Neural crest cell (in vitro differentiated cells): ENCODE results near the gene DNAH10. TPM values are rescaled to one million over a fixed set of nuclear protein-coding genes. Genes with fewer than 3 reads are reported as not detected.

ENCODE experiments used
- DNase-seq: peaks from one replicate; pipeline ENCODE4 v3.0.0; 2021; ENCODE audit warnings: low read depth, mixed read lengths, low spot score
- H3K27ac Mint-ChIP-seq: one replicate; pipeline ENCODE4 v1.8.0; 2021; ENCODE audit warnings: mild to moderate bottlenecking, mixed read lengths; ENCODE audit not compliant: unreplicated experiment
- H3K27me3 Mint-ChIP-seq: 2 replicates; pipeline ENCODE4 v1.8.0; 2021; ENCODE audit warnings: low read depth, mild to moderate bottlenecking, mixed read lengths
- H3K36me3 Mint-ChIP-seq: 2 replicates; pipeline ENCODE4 v1.8.0; 2021; ENCODE audit warnings: low read depth, mild to moderate bottlenecking, mixed read lengths
- H3K4me1 Mint-ChIP-seq: 2 replicates; pipeline ENCODE4 v1.8.0; 2021; ENCODE audit warnings: mixed read lengths
- H3K4me3 Mint-ChIP-seq: one replicate; pipeline ENCODE4 v1.8.0; 2021; ENCODE audit warnings: mild to moderate bottlenecking, mixed read lengths
- H3K9me3 Mint-ChIP-seq: 2 replicates; pipeline ENCODE4 v1.8.0; 2021; ENCODE audit warnings: mixed read lengths
- total RNA-seq: library from RNA; stranded (reverse); gene quantifications from 2 replicates; pipeline ENCODE4 v1.2.1, GENCODE V29; 2021
- TF ChIP-seq, protein P1 (sequence below): fragments of 200-600 bp; sonication (generic); conservative IDR thresholded peaks from 2 replicates; pipeline ENCODE4 v1.5.0; 2021; ENCODE audit warnings: antibody characterized with exemption, mild to moderate bottlenecking

The DNAH10 gene
- total RNA-seq, 1 donor from 2014 or later, result 1.1 TPM

DNA sequence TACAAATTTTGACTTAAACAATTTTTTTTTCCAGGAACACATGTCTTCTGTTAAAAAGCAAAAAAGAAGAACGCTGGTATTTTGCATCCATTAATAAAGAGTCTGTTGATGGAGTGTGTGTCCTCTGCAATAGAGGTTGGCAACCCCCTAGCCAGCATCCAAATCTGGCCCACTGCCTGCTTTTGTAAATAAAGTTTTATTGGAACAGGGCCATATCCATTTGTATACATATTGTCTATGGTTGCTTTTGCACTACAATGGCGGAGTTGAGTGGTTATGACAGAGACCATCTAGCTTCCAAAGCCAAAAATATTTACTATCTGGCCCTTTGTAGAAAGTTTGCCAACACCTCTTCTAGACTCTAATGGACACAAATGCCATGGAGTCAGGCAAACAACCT is 160.9 kb downstream of the DNAH10 start:
- no peak for DNase-seq
- no peaks in the 10 kb centered on the region for H3K36me3 Mint-ChIP-seq
- TF ChIP-seq, protein P1, sequence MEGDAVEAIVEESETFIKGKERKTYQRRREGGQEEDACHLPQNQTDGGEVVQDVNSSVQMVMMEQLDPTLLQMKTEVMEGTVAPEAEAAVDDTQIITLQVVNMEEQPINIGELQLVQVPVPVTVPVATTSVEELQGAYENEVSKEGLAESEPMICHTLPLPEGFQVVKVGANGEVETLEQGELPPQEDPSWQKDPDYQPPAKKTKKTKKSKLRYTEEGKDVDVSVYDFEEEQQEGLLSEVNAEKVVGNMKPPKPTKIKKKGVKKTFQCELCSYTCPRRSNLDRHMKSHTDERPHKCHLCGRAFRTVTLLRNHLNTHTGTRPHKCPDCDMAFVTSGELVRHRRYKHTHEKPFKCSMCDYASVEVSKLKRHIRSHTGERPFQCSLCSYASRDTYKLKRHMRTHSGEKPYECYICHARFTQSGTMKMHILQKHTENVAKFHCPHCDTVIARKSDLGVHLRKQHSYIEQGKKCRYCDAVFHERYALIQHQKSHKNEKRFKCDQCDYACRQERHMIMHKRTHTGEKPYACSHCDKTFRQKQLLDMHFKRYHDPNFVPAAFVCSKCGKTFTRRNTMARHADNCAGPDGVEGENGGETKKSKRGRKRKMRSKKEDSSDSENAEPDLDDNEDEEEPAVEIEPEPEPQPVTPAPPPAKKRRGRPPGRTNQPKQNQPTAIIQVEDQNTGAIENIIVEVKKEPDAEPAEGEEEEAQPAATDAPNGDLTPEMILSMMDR, result no peak
- H3K27me3 Mint-ChIP-seq, result no peaks in the 10 kb centered on the region
- no peak overlapping the region for H3K4me3 Mint-ChIP-seq
- H3K9me3 Mint-ChIP-seq, result no peaks in the 10 kb centered on the region
- H3K4me1 Mint-ChIP-seq, result no peaks in the 10 kb centered on the region
- H3K27ac Mint-ChIP-seq, result no peak overlapping the region

DNA sequence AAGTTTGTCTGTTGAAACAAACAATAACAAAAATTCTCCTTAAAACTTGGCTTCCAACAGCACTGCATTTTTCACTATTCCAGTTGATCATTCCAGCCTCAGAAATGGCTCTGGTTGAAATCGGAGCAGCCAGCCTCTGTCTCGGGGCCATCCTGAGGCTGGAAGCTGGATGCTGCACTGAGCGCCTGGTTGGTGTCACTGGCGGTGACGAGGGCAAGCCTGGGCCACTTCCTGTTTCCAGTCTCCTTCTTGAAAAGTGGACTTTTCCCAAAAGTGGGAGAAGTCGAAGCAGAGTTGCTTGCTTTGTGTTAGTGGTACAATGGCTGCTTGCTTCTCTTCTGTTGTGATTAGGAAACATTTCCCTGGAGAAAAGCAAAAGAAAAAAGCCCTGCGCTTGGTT is 161.8 kb downstream of the DNAH10 start:
- no peak for DNase-seq
- TF ChIP-seq, protein P1, result no peak
- H3K4me1 Mint-ChIP-seq, result peaks cover 4% of the 10 kb centered on the region
- H3K36me3 Mint-ChIP-seq, result no peaks in the 10 kb centered on the region
- no peak overlapping the region for H3K27ac Mint-ChIP-seq
- H3K4me3 Mint-ChIP-seq, result no peak overlapping the region
- H3K9me3 Mint-ChIP-seq, result no peaks in the 10 kb centered on the region
- no peaks in the 10 kb centered on the region for H3K27me3 Mint-ChIP-seq

GRCh38 chr12:123924539-123924938 is 162.4 kb downstream of the DNAH10 start:
- H3K27ac Mint-ChIP-seq, result no peak overlapping the region
- H3K36me3 Mint-ChIP-seq, result peaks cover 2% of the 10 kb centered on the region
- H3K4me1 Mint-ChIP-seq, result peaks cover 9% of the 10 kb centered on the region
- DNase-seq, result no peak
- no peak overlapping the region for H3K4me3 Mint-ChIP-seq
- no peaks in the 10 kb centered on the region for H3K27me3 Mint-ChIP-seq
- TF ChIP-seq, protein P1, result no peak
- H3K9me3 Mint-ChIP-seq, result no peaks in the 10 kb centered on the region

DNA sequence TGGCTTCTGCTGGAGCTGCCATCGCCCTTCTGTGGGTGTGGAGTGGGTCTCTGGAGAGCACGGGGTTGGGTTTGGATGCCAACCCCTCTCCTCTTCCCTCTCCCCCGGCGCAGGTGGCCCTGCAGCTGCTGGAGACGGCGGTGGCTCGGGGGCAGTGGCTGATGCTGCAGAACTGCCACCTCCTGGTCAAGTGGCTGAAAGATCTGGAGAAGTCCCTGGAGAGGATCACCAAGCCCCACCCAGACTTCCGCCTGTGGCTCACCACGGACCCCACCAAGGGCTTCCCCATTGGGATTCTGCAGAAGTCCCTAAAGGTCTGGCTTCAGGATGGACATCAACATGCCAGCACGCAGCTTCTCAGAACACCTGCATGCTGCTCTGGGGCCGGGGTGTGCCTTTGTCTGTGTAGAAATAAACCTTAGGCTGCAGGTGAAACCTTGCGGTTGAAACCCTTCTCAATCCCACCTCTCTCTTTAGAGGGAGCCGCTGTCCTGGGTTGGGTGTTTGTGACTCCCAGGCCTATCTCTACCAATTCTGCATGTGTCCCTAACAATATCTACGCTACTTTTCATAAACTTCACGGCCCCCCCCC is 166.3 kb downstream of the DNAH10 start:
- H3K27me3 Mint-ChIP-seq, result no peaks in the 10 kb centered on the region
- no peak overlapping the region for H3K27ac Mint-ChIP-seq
- TF ChIP-seq, protein P1, result no peak
- no peak for DNase-seq
- peaks cover 9% of the 10 kb centered on the region for H3K4me1 Mint-ChIP-seq
- H3K4me3 Mint-ChIP-seq, result no peak overlapping the region
- H3K9me3 Mint-ChIP-seq, result no peaks in the 10 kb centered on the region
- peaks cover 13% of the 10 kb centered on the region for H3K36me3 Mint-ChIP-seq

DNA sequence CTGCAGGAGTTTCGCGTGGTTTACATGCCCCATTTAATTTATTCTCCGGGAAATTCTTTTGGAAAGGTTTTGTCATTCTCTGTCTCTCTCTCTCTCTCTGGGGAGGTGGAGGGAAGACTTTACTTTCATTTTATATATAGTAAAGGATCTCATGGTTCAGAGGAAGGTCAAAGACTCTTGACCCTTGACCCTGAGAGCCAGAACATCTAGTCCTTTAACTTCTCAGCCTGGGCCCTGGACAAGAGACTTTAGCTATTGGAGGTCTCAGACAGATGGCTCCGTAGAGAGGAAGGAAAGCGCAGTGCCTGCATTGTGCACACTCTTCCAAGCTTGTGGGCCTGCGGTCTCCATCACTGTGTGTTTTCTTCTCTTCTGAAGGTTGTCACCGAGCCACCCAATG is 166.8 kb downstream of the DNAH10 start:
- H3K36me3 Mint-ChIP-seq, result peaks cover 16% of the 10 kb centered on the region
- DNase-seq, result no peak
- peaks cover 9% of the 10 kb centered on the region for H3K4me1 Mint-ChIP-seq
- H3K9me3 Mint-ChIP-seq, result no peaks in the 10 kb centered on the region
- no peak overlapping the region for H3K4me3 Mint-ChIP-seq
- no peaks in the 10 kb centered on the region for H3K27me3 Mint-ChIP-seq
- TF ChIP-seq, protein P1, result no peak
- no peak overlapping the region for H3K27ac Mint-ChIP-seq
